PC-3 (cell line): ENCODE measurements around the gene KYAT1. TPM values are rescaled to one million over a fixed set of nuclear protein-coding genes. Genes with fewer than 3 reads are reported as not detected.

Source experiments
- ATAC-seq: fragments of 200-7000 bp; cut with Tn5 transposase; 2 replicates; pipeline ENCODE4 v1.9.1; 2020; ENCODE audit warnings: mild to moderate bottlenecking, moderate library complexity
- BruUV-seq: library from RNA; stranded (reverse); fragments of 400-500 nt; replicated peaks from 2 replicates; lab custom pipeline; 2021; lab: Mats Ljungman, UMichigan
- CTCF ChIA-PET: fragments of 300-600 bp; sonication (Branson Sonifier 250); formaldehyde crosslinking; loops from one replicate; lab custom pipeline; 2022; ENCODE audit warnings: antibody characterized with exemption; lab: Charles Lee
- POLR2A ChIA-PET: fragments of 300-600 bp; sonication (Branson Sonifier 250); formaldehyde crosslinking; loops from one replicate; lab custom pipeline; 2022; ENCODE audit warnings: antibody characterized with exemption; ENCODE audit not compliant: unreplicated experiment; lab: Charles Lee
- DNase-seq: peaks from one replicate; pipeline ENCODE4 v3.0.0-alpha.2; 2015
- H2AFZ ChIP-seq: fragments of 300-600 bp; sonication (generic); 2 replicates; pipeline ENCODE4 v1.6.0; 2016; ENCODE audit warnings: antibody characterized with exemption, low read length
- H3F3A ChIP-seq: fragments of 300-600 bp; sonication (generic); one replicate; pipeline ENCODE4 v1.6.0; 2017; ENCODE audit warnings: antibody characterized with exemption, low read length, control low read depth, mild to moderate bottlenecking; ENCODE audit not compliant: unreplicated experiment
- H3K27ac ChIP-seq: fragments of 300-600 bp; sonication (generic); 2 replicates; pipeline ENCODE4 v1.5.1; 2016; ENCODE audit warnings: mild to moderate bottlenecking, low read length
- H3K27me3 ChIP-seq: fragments of 300-600 bp; sonication (generic); 2 replicates; pipeline ENCODE4 v1.6.1; 2016; ENCODE audit warnings: low read length, mixed read lengths
- H3K36me3 ChIP-seq: fragments of 300-600 bp; sonication (generic); 2 replicates; pipeline ENCODE4 v1.6.1; 2016; ENCODE audit warnings: low read depth, mixed run types, low read length, mixed read lengths
- H3K4me1 ChIP-seq: fragments of 300-600 bp; sonication (generic); 2 replicates; pipeline ENCODE4 v1.5.1; 2016; ENCODE audit warnings: low read length; ENCODE audit not compliant: insufficient read depth
- H3K4me2 ChIP-seq: fragments of 300-600 bp; sonication (generic); 2 replicates; pipeline ENCODE4 v1.6.0; 2016; ENCODE audit warnings: low read length
- H3K4me3 ChIP-seq: fragments of 300-600 bp; sonication (generic); 2 replicates; pipeline ENCODE4 v1.5.1; 2016; ENCODE audit warnings: mild to moderate bottlenecking, low read length, mixed read lengths
- H3K79me2 ChIP-seq: fragments of 300-600 bp; sonication (generic); 2 replicates; pipeline ENCODE4 v1.6.1; 2017; ENCODE audit warnings: low read length, mixed read lengths
- H3K9ac ChIP-seq: fragments of 300-600 bp; sonication (generic); 2 replicates; pipeline ENCODE4 v1.6.0; 2016; ENCODE audit warnings: mild to moderate bottlenecking, low read length
- H3K9me2 ChIP-seq: fragments of 300-600 bp; sonication (generic); replicated peaks from 2 replicates; pipeline ENCODE4 v1.6.1; 2016; ENCODE audit warnings: mixed run types, low read length, mixed read lengths
- H3K9me3 ChIP-seq: fragments of 300-600 bp; sonication (generic); 2 replicates; pipeline ENCODE4 v1.6.1; 2016; ENCODE audit warnings: low read length, mixed read lengths
- H4K20me1 ChIP-seq: fragments of 300-600 bp; sonication (generic); 2 replicates; pipeline ENCODE4 v1.6.1; 2016; ENCODE audit warnings: low read length, mixed read lengths
- EZH2 ChIP-seq: fragments of 300-600 bp; sonication (generic); IDR thresholded peaks from one replicate; pipeline ENCODE4 v1.6.1; 2017; ENCODE audit warnings: antibody characterized with exemption, mild to moderate bottlenecking, low read length; ENCODE audit not compliant: unreplicated experiment
- EZH2phosphoT487 ChIP-seq: fragments of 300-600 bp; sonication (generic); IDR thresholded peaks from 2 replicates; pipeline ENCODE4 v1.6.1; 2018; ENCODE audit warnings: mild to moderate bottlenecking, antibody characterized with exemption, low read length, borderline replicate concordance
- intact Hi-C: fragments of 100-400 bp; cut with micrococcal nuclease; formaldehyde crosslinking; loops from 2 replicates; pipeline ENCODE4 v1.9.0; 2023
- total RNA-seq: library from RNA; depleted of rRNA; stranded (reverse); fragments of >200 nt; gene quantifications from 2 replicates; pipeline ENCODE4 v1.2.3, GENCODE V29; 2014
- TF ChIP-seq, protein P1 (sequence below): fragments of 300-600 bp; sonication (generic); conservative IDR thresholded peaks from 2 replicates; pipeline ENCODE4 v1.5.1; 2017; ENCODE audit warnings: antibody characterized with exemption, low read depth, mild to moderate bottlenecking, low read length

Gene KYAT1
- total RNA-seq, 1 experiment from 2014 or later, result 7.4 TPM

DNA sequence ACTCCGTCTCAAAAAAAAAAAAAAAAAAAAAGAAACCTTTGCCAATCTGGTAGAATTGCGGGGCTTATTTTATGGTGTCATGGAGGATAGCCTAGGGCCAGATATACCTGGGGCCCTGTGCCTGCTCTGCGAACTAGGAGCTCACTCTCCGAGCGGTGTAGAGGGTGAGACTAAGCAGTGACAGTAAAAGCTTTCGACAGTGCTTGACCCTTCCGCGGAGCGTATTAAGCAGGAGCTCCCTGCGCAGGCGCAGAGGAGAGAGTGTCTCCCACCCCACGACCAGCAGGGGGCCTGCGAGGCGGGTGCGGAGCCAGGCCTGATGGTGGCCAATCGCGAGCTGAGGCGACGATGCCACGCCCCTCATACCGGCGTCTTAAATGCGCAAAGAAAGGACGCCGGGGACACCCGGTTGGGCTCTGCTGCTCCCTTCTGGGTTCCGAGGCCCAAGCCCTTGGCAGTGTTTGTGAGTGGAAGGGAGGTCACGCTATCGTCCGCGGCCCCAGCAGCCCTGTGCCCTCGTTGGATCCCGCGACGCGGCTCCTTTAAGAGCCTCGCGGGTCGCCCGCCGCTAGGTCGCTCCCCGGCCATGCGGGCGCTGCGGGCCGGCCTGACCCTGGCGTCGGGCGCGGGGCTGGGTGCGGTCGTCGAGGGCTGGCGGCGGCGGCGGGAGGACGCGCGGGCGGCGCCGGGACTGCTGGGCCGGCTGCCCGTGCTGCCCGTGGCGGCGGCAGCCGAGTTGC, 63.5 kb downstream of the KYAT1 start, which contains the start of gene ENDOG:
Gene ENDOG (plus strand): TSS at position 402 of the 740 bp plus-strand sequence. CDS start 185 bp downstream, at position 587.
- TF ChIP-seq, protein P1, sequence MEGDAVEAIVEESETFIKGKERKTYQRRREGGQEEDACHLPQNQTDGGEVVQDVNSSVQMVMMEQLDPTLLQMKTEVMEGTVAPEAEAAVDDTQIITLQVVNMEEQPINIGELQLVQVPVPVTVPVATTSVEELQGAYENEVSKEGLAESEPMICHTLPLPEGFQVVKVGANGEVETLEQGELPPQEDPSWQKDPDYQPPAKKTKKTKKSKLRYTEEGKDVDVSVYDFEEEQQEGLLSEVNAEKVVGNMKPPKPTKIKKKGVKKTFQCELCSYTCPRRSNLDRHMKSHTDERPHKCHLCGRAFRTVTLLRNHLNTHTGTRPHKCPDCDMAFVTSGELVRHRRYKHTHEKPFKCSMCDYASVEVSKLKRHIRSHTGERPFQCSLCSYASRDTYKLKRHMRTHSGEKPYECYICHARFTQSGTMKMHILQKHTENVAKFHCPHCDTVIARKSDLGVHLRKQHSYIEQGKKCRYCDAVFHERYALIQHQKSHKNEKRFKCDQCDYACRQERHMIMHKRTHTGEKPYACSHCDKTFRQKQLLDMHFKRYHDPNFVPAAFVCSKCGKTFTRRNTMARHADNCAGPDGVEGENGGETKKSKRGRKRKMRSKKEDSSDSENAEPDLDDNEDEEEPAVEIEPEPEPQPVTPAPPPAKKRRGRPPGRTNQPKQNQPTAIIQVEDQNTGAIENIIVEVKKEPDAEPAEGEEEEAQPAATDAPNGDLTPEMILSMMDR, result peak; percentile 75
- TF ChIP-seq EZH2phosphoT487, result no peak
- Histone ChIP-seq H3K36me3 (peaks cover 9% of the 10 kb centered on the region; the same call in 1 of the 2 replicates), H2AFZ (peak within 1 kb of the TSS; percentile 86), H3K9me2 (no peaks in the 10 kb centered on the region), H3K4me3 (peak within 1 kb of the TSS; percentile 77), H3K4me2 (peak within 1 kb of the TSS; percentile 93), H3K27me3 (no peaks in the 10 kb centered on the region), H3K27ac (no peak within 1 kb of the TSS), H4K20me1 (no peaks in the 10 kb centered on the region), H3K79me2 (0 out of 2 replicates have a peak, but pooled peaks cover 11% of the 10 kb centered on the region), H3K9ac (peak within 1 kb of the TSS; percentile 51), H3F3A (no peaks in the 10 kb centered on the region), H3K9me3 (no peaks in the 10 kb centered on the region), H3K4me1 (peaks cover 4% of the 10 kb centered on the region; the same call in 1 of the 2 replicates)
- POLR2A ChIA-PET, result interaction anchor here (0.6 to 1.1 kb wide), 3 partner anchors 94 to 322 kb away, joined by 3 to 5 read pairs (median 3); no protein-coding TSS in a partner anchor
- CTCF ChIA-PET, result interaction anchor here (0.5 to 1.2 kb wide), 10 partner anchors 12 to 210 kb away, joined by 3 to 8 read pairs (median 3); partner anchors contain the start of genes SH3GLB2 and SPOUT1
- ATAC-seq (peak; percentile 77), DNase-seq (peak; percentile 96)
- BruUV-seq, result no TSS peak
- intact Hi-C loops, result no loop called here

- no peak for ATAC-seq
- H3F3A ChIP-seq, result no peaks in the 10 kb centered on the region
- TF ChIP-seq EZH2 (no peak), EZH2phosphoT487 (no peak)
- TF ChIP-seq, protein P1, result no peak
- DNase-seq, result no peak
- ChIA-PET CTCF (no interaction called here), POLR2A (no interaction called here)
- no peaks in the 10 kb centered on the region for H3K9me2 ChIP-seq
- H3K27ac ChIP-seq, result no peak overlapping the region
- BruUV-seq, result no TSS peak
- H3K36me3 ChIP-seq, result no peaks in the 10 kb centered on the region
- H3K27me3 ChIP-seq, result no peaks in the 10 kb centered on the region
- no peak overlapping the region for H3K9ac ChIP-seq
- no peak overlapping the region for H3K4me2 ChIP-seq
- H2AFZ ChIP-seq, result no peak overlapping the region
- H3K4me3 ChIP-seq, result no peak overlapping the region
- intact Hi-C loops, result no loop called here
- H4K20me1 ChIP-seq, result no peaks in the 10 kb centered on the region
- H3K4me1 ChIP-seq, result no peaks in the 10 kb centered on the region
- no peaks in the 10 kb centered on the region for H3K79me2 ChIP-seq
- no peaks in the 10 kb centered on the region for H3K9me3 ChIP-seq
These were observed 70.9 kb downstream of the KYAT1 start for GRCh38 chr9:128810873-128811272.

DNA sequence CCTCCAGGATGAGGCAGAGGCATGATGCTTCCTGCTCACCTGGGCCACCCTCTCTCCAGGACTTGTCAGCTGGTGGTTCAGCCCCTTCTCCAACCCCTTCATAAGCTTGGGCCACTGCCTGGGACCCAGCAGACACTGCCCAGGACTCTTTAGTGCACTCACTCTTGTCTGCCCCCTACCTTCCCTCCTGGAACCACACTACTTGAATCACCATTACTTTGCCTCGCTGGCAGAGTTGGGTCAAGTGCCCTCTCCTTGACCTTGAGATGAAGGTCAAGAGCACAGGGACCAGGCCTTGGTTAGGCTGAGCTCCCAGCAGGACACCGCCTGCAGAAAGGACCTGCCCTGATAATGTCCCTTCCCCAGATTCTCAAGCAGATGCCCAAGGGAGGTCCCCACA, 71.9 kb downstream of the KYAT1 start:
- no peaks in the 10 kb centered on the region for H3K4me1 ChIP-seq
- H2AFZ ChIP-seq, result no peak overlapping the region
- H3K4me3 ChIP-seq, result no peak overlapping the region
- no peaks in the 10 kb centered on the region for H3K79me2 ChIP-seq
- no peaks in the 10 kb centered on the region for H3K27me3 ChIP-seq
- TF ChIP-seq, protein P1, result no peak
- no peak for TF ChIP-seq EZH2
- no peak for TF ChIP-seq EZH2phosphoT487
- no peaks in the 10 kb centered on the region for H4K20me1 ChIP-seq
- intact Hi-C loops, result no loop called here
- no peak overlapping the region for H3K27ac ChIP-seq
- ATAC-seq (no peak), DNase-seq (no peak)
- ChIA-PET CTCF (no interaction called here), POLR2A (no interaction called here)
- H3K9me2 ChIP-seq, result no peaks in the 10 kb centered on the region
- BruUV-seq, result no TSS peak
- H3K9ac ChIP-seq, result no peak overlapping the region
- no peaks in the 10 kb centered on the region for H3F3A ChIP-seq
- H3K36me3 ChIP-seq, result no peaks in the 10 kb centered on the region
- H3K4me2 ChIP-seq, result no peak overlapping the region
- H3K9me3 ChIP-seq, result no peaks in the 10 kb centered on the region
